ENCODE data around the gene DCLK2.

DNA sequence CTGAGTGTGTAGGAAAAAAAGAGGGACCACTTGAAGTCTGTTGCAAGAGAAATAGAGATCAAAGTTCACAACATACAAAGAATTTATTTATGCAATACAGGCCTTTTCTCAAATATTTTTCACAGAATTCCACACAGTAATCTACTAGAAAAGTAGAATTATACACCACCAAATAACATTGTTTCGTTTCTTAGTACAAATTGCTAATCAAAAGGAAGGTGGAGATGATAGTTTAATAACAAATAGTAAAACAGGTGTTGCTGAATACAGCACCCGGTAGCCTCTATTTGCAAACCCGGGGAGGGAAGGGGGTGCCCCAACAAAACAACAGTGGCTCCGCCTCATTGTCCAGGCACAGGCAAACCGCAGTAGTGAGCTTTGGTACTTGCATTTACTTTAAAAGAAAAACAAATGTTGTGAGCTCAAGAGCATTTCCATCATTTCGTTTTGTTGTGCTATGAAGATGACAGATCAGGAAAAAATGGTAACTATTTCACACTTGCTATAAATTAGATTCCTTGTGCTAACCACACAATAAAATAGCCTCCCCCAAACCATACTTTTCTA lies 186.4 kb downstream of the DCLK2 start:
- TF ChIP-seq POLR2A (IDR thresholded peaks at IDR 0.05) = no peak
- TF ChIP-seq, protein P1, sequence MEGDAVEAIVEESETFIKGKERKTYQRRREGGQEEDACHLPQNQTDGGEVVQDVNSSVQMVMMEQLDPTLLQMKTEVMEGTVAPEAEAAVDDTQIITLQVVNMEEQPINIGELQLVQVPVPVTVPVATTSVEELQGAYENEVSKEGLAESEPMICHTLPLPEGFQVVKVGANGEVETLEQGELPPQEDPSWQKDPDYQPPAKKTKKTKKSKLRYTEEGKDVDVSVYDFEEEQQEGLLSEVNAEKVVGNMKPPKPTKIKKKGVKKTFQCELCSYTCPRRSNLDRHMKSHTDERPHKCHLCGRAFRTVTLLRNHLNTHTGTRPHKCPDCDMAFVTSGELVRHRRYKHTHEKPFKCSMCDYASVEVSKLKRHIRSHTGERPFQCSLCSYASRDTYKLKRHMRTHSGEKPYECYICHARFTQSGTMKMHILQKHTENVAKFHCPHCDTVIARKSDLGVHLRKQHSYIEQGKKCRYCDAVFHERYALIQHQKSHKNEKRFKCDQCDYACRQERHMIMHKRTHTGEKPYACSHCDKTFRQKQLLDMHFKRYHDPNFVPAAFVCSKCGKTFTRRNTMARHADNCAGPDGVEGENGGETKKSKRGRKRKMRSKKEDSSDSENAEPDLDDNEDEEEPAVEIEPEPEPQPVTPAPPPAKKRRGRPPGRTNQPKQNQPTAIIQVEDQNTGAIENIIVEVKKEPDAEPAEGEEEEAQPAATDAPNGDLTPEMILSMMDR (IDR thresholded peaks at IDR 0.05) = no peak

Measured in right lobe of liver (tissue), 4 donors.